Measurements from ENCODE around the gene MAU2.
A peak's percentile ranks its signal among the peaks of the same experiment; 100 is the strongest.
"Not testable (repeated sequence)": the region's sequence is repeated elsewhere in the genome, so short reads cannot be mapped to it uniquely, and the experiment has no call there.

Gene MAU2

DNA sequence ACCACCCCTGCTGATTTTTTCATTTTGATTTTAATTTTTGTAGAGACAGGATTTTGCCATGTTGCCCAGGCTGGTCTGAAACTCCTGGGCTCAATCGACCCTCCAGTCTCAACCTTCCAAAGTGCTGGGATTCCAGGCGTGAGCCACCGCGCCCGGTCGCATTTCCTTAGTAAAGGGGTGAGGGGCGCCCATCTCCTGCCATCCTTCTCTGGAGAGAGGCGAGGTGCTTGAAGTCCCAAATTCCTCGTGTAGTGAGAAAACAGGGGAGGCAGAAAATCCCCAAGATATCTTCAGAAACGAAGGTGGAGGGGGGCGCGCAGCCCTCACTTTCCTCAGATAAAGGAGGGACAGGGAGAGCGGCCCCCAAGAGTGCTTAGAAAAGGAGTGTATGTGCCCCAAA lies 63.9 kb downstream of the MAU2 start:
- POLR2A ChIA-PET: no interaction called here
- CTCF ChIA-PET: interaction anchor here (1.3 to 1.7 kb wide), 6 partner anchors 12 to 127 kb away, joined by 3 to 13 read pairs (median 4); partner anchors contain the start of gene GATAD2A
- DNase-seq (ENCODE audit: extremely low spot score): no peak
- TF ChIP-seq, protein P1, sequence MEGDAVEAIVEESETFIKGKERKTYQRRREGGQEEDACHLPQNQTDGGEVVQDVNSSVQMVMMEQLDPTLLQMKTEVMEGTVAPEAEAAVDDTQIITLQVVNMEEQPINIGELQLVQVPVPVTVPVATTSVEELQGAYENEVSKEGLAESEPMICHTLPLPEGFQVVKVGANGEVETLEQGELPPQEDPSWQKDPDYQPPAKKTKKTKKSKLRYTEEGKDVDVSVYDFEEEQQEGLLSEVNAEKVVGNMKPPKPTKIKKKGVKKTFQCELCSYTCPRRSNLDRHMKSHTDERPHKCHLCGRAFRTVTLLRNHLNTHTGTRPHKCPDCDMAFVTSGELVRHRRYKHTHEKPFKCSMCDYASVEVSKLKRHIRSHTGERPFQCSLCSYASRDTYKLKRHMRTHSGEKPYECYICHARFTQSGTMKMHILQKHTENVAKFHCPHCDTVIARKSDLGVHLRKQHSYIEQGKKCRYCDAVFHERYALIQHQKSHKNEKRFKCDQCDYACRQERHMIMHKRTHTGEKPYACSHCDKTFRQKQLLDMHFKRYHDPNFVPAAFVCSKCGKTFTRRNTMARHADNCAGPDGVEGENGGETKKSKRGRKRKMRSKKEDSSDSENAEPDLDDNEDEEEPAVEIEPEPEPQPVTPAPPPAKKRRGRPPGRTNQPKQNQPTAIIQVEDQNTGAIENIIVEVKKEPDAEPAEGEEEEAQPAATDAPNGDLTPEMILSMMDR (IDR thresholded peaks at IDR 0.05; ENCODE audit: control extremely low read depth, extremely low read depth, low read depth, missing control alignments): no peak

DNA sequence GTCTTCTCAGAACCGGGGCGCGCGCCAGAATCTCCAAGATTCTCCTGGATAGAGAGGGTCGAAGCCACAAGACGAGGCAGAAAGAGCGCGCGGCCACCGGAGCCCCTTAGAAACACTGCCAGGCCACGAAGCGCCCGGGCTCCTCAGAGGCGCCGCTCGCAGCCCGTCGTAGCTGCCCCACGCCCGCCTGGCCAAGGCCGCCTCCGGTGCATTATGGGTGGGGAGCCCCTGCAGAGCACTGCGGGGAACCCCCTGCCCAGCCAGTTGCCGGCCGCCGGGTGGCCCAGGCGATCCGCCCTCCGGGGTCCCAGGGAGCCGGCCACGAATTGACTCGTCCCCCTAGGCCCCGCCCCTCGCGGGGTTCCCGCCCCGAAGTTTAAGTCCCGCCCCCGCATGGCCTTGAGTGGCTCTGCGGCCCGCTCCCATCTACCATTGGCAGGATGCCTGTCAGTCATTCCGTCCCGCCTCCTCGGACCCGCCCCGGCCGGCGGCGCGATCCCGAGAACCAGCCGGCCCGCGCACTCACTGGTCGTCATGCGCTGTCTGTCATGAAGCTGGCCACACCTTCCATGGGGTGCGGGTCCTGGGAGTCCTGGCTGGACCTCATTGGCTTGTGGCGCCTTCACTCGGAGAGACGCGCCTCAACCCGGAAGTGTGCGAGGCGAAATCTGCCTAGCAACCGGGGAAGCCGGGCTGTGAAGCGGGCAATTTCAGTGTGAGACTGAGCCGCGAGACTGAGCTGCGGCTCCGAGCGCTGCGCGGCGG lies 64.7 kb downstream of the MAU2 start:
- TF ChIP-seq, protein P1 (IDR thresholded peaks at IDR 0.05; ENCODE audit: control extremely low read depth, extremely low read depth, low read depth, missing control alignments): peak; percentile 23
- ChIA-PET POLR2A (interaction anchor here (0.6 to 1.2 kb wide), 3 partner anchors 12 to 157 kb away, joined by 3 to 9 read pairs (median 3); partner anchors contain the start of gene GATAD2A), CTCF (interaction anchor here (0.7 to 1.7 kb wide), 11 partner anchors 10 to 127 kb away, joined by 3 to 13 read pairs (median 3); partner anchors contain the start of gene GATAD2A)
- peak; percentile 98 for DNase-seq (ENCODE audit: extremely low spot score)

- ChIA-PET CTCF (interaction anchor here (0.7 to 1.7 kb wide), 9 partner anchors 9 to 110 kb away, joined by 3 to 13 read pairs (median 3); partner anchors contain the start of gene GATAD2A), POLR2A (interaction anchor here (1.0 to 1.2 kb wide), 2 partner anchors 13 to 19 kb away, joined by 3 to 9 read pairs; partner anchors contain the start of gene GATAD2A)
- TF ChIP-seq, protein P1 (IDR thresholded peaks at IDR 0.05; ENCODE audit: control extremely low read depth, extremely low read depth, low read depth, missing control alignments): peak; percentile 26
- no peak for DNase-seq (ENCODE audit: extremely low spot score)
Observed at GRCh38 chr19:19385896-19386869, 65.6 kb downstream of the MAU2 start.

GRCh38 chr19:19387108-19387507 lies 66.5 kb downstream of the MAU2 start:
- POLR2A ChIA-PET: interaction anchor here (0.6 kb wide), 1 partner anchor 1634 kb away, joined by 6 read pairs; the partner anchor contains the start of gene ZNF430
- DNase-seq (ENCODE audit: extremely low spot score): no peak
- TF ChIP-seq, protein P1 (IDR thresholded peaks at IDR 0.05; ENCODE audit: control extremely low read depth, extremely low read depth, low read depth, missing control alignments): no peak
- CTCF ChIA-PET: no interaction called here

DNA sequence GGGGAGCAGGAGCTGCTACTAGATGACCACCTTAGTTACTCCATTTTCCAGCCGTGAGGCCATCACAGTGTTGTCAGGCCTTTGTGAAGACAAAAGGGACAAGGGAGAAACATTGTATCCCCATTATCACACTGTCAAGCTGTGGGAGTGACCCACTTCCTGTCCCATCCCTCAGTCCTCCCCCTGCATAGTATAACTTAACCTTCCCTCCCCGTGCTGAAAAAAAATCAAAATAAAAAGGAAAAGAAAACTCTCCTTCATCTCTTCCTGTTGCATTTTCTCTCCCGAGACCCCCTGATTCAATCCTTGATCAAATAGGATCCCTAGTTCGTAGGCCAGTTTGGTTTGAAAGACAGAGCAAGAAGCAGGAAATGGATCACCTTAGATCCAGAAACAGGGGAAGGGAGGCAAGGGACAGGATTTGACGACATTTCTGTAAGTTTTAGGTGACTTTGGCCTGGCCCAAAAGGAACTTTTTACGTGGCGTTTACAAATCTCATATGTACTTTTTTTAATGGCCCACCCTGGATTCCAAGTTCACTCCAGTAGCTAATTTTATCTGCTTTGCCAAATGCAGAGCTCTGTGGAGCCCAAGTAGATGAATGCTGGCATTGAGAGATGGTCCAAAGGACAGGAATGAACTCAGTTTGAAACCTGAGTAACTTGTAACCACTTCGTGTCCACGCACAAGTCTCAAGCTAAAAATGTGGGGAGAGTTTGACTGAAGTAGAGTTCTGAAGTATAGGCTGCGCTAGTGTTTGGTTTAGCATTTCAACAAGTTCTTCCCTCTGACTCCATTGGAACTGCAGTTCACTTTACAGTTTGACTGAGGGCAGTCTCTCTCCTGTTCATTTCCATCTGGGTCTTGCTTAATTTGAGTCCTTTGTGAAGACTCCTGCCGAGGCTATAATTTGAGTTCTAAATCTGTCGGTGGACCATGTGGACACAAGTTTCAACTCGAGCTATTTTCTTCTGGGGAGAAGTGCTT lies 68.2 kb downstream of the MAU2 start:
- ChIA-PET CTCF (interaction anchor here (1.1 to 2.2 kb wide), 4 partner anchors 9 to 102 kb away, joined by 3 to 13 read pairs (median 4); no protein-coding TSS in a partner anchor), POLR2A (interaction anchor here (0.6 to 0.7 kb wide), 2 partner anchors 90 kb away, joined by 3 to 4 read pairs; no protein-coding TSS in a partner anchor)
- TF ChIP-seq, protein P1 (IDR thresholded peaks at IDR 0.05; ENCODE audit: control extremely low read depth, extremely low read depth, low read depth, missing control alignments): no peak
- no peak for DNase-seq (ENCODE audit: extremely low spot score)

DNA sequence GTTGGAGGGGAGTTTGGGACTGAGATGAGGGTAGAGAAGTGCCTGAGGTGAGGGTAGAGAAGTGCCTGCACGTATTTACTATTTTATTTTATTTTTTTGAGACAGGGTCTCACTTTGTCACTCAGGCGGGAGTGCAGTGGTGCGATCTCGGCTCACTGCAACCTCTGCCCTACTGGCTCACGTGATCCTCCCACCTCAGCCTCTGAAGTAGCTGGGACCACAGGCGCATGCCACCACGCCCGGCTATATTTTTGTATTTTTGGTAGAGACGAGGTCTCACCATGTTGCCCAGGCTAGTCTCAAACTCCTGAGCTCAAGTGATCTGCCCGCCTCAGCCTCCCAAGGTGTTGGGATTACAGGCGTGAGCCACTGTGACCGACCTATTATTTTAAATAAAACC lies 69.1 kb downstream of the MAU2 start:
- CTCF ChIA-PET: interaction anchor here (1.1 to 2.2 kb wide), 3 partner anchors 13 to 101 kb away, joined by 3 to 13 read pairs (median 4); no protein-coding TSS in a partner anchor
- DNase-seq (ENCODE audit: extremely low spot score); POLR2A ChIA-PET: not testable (repeated sequence)

DNA sequence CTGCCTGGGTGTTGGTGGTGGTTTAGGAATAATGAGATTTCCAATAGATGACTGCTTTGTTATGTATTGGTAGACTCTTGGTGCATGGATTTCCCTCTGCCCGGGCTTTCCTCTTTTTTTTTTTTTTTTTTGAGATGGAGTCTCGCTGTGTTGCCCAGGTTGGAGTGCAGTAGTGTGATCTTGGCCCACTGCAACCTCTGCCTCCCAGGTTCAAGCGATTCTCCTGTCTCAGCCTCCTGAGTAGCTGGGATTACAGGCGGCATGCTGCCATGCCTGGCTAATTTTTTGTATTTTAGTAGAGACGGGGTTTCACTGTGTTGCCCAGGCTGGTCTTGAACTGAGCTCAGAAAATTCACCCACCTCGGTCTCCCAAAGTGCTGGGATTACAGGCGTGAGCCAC lies 73.7 kb downstream of the MAU2 start:
- POLR2A ChIA-PET: interaction anchor here (0.7 kb wide), 1 partner anchor 222 kb away, joined by 4 read pairs; no protein-coding TSS in a partner anchor
- CTCF ChIA-PET: interaction anchor here (0.7 to 1.7 kb wide), 2 partner anchors 21 to 96 kb away, joined by 3 to 4 read pairs; no protein-coding TSS in a partner anchor
- DNase-seq (ENCODE audit: extremely low spot score): not testable (repeated sequence)
